DMS114 treated with DMSO at 0.1 percent for 48 hours (cell line): ENCODE data around the gene BLOC1S1.

Source experiments
- DNase-seq: peaks from one replicate; lab custom pipeline; 2025; ENCODE audit not compliant: unreplicated experiment; lab: John Stamatoyannopoulos, UW

Gene BLOC1S1

DNA sequence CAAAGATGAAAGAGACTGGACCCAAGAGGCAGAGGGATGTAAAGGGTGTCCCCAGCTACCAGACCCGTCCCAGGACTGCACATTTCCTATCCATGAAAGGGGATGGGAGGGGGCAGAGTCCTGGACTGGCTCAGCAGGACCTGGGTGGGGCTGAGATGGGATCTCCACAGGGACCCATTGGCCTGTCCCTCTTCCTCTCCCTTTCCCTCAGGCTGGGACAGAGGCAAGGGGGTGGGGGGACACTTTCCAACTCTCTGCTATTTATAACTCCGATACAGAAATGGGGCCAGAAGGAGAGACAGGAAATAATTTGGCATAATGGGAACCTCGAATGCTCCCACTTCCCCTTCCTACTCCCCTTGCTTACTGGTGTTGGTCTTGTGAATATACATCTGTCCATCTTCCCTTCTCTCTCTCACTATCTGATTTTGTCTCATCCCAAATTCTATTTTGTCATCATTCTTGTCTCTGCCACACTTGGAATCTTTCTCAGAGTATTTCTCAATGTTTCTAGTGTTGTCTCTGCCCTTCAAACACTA, 7.1 kb upstream of the BLOC1S1 start:
- no peak for DNase-seq

DNA sequence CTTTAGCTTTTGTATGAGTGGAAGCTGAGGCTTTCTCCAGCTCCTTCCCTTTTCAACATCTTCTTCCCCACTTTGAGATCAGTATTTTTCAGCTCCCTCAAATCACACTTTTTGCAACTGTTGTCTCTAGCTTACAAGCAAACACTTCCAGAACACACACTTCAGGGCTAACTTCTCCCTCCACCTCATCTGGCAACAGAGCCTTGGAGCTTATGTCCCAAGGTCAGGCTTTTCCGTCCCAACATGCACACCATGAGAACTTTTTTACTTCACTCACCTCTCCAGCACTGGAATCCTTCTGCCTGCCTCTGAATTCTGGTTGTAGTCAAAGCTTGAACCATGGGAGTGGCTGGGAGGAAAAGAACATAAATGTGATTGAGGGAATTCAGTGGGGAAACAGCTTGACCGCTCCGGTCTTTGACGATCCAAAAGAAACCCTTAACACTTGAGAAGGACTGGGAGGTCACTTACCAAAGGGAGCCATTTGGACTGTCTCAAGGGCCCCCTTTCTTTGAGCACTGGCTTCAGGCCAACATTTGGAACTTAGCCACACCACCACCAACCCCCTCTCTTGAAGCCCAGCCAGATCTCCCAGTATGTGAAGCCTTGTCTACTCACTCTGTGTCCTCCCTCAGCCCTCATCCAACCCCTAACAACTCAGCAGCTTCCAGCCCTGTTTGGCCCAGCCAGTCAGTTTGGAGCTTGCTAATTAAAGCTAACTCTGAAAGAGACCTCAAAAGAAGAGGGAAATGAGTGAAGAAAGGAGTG, 3.9 kb upstream of the BLOC1S1 start:
- no peak for DNase-seq

DNA sequence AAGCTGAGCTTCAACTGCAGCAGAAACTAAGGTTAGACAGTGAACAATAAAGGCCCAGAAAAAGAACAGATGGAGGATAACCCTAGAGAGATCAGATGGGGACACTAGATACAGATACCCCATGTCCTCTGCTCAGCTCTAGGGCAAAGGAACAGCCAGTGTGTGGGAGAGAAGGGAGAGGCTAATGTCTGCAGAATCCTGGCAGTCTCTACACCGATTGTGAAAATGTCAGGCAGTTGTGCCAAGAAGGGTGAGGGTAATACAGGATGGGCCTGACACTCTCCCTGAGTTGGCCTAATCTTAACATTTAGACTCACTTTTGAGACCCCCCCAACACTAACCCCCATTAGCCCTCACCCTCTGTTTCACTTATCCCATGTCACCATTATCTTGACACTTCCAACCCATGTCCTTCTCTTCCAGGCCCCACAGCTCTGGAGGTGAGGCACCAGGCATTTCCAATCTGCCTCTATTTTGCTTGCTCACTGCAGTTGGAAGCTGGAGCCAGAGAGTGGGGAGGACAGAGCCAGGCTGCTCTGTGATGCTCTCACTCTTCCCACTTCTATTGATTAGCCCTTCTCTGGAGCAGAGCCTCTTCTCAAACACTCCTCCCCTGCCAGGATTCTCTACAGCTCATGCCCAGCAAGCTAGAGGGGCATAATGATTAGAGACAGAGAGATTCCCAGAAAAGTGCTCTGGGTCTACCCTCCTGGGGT, 3.0 kb upstream of the BLOC1S1 start:
- DNase-seq: no peak

DNA sequence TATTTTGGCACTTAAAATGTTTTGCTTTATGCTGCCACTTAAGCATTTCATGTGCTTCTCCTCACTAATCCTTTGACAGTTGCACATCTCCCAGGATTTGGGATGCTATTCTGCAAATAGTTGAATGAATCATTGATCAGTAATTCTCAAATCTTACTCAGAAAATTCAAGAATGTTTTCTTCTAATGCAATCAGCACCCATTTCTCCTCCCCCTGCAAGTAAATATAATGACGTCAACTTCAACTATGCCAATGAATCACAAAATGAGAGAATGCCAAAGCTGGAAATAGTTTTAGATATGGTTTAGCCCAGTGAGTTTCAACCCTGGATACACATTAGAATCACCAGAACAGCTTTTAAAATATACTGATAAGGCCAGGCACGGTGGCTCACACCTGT, 2.1 kb upstream of the BLOC1S1 start:
- DNase-seq: no peak

DNA sequence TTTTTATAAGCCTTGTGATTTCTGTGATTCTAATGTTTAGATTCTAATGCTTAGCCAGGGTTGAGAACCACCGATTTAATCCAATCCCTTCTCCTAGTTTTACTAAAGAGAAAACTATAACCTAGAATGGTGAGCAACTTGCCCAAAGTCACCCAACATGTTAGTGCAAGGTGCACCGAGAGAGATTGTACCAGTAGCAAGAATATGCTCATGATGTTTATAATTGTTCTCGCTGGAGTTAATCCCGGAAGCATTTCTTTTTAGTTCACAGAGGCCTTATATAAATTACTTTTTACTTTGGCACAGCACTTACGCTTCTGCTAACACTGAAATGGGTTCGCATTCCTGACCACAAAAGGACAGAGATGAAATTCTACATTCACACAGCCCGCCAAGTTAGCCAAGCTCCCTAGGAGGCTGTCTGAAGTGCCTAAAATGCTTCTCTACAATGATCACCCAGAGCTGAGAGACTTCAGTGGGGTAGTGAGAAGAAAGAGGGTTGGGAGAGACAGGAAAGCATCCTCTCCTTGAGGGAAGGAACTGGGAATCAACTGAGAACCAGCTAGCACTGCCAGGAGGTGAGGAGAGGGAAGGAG, 579 bp upstream of the BLOC1S1 start:
- DNase-seq: no peak

DNA sequence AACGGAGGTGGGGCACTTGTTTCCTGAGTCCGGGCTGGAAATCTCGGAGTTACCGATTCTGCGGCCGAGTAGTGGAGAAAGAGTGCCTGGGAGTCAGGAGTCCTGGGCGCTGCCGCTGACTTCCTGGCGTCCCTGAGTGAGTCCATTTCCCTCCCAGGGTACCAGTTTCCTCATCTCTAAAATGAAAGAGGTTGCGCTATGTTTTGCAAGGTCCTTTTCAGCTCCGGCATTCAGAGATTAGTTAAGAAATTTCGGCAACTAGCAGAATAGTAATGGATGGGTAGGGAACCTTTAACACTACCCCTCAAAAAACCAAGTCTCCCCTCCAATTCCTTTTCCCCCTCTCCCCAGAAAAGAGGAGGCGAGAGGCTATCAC, 724 bp downstream of the BLOC1S1 start:
- DNase-seq: no peak

DNA sequence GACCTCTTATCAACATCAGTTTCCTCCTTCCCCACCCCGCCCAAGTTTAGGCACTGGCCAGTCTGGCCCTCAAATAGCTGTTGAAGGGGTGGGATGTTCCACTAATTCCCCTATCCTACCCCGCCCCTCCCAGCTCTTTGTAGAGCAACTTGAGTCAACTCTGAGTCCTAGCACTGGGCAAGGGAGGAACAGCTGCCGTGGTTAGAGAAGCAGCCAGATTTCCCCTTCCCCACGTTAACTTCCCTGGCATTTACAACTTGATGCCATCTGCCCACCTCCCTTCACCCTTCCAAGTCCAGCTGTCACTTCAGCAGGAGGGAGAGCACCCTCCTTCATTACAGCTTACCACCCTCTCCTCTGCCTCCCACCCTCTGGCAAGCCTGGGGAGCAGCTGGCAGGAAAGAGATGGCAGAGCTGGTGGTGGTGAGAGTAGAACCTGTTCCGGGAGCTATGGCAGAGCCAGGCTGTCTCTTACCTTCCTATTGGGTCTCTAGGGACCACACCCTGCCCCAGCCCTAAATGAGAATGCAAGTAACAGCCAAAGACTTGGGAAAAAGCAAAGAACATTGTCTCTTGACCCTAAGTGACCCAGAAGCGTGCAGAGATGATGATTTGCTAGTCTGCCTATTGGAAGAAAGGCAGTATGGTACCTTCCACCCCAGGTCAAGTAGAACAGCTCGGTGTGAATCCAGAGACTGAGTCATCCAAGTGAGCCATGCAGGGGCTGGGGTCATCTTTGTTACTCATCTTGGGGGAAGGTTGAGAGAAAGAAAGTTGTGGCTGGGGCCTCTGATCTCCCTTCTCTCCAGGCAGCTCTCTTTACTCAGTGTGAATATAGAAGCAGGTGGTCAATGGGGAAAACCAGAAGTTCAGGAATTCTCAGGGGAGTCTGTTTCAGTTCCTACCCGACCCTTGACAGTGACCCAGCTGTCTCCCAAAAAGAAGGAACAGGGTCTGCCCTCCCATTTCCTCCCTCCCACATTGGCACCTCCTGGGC, 1.5 kb downstream of the BLOC1S1 start:
- DNase-seq: no peak

DNA sequence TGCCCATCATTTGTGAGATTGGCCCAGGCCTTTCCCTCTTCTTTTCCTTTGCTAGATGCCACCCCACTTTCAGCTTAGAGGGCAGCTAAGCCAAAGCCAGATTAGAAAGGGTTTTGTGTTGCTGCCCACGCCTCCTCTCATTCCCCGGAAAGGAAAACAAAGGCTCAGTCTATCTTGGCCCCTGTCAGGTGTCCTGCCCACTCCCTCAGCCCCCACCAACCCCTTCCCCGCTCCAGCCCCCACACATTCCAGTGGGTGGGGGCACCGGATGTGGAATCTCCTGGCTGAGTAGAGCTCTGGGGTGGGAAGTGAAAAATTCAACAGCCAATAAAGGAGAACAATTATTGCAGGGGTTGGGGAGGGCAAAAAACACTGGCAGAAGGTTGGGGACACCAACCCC, 2.2 kb downstream of the BLOC1S1 start:
- DNase-seq: no peak

DNA sequence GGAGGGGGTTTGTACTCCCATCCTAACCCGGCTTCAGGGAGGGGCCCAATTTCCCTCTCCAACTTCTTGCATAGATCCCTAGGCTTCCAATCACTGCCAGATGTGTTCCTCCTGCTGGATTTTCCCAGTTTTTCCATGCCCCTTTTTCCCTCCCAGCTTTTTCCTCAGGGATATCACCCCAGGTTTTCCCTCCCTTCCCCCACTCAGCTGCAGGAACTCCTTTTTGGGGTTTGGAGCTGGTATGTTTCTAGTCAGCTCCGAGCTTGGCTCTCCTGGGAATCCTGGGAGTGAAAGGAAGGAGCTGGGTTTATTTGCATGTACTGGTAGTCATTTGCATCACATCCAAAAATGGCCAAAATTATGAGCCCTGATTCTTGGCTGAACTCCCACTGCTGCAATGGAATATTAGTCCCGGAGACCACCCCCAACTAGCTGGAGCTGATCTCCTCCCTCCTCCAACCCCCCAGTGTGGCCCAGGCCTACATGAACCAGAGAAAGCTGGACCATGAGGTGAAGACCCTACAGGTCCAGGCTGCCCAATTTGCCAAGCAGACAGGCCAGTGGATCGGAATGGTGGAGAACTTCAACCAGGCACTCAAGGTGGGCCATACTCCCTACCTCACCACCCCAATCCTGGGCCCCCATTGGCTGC, 2.9 kb downstream of the BLOC1S1 start:
- no peak for DNase-seq

DNA sequence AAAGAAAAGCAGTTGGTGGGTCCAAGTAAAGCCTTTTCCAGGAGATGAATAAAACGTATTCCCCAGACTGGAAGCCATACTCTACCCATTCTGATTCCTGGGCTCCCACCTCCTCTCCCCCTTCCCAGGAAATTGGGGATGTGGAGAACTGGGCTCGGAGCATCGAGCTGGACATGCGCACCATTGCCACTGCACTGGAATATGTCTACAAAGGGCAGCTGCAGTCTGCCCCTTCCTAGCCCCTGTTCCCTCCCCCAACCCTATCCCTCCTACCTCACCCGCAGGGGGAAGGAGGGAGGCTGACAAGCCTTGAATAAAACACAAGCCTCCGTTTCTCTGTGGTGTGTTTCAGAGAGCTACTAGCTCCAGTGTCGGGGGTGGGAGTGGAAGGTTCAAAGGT, 3.5 kb downstream of the BLOC1S1 start:
- no peak for DNase-seq

DNA sequence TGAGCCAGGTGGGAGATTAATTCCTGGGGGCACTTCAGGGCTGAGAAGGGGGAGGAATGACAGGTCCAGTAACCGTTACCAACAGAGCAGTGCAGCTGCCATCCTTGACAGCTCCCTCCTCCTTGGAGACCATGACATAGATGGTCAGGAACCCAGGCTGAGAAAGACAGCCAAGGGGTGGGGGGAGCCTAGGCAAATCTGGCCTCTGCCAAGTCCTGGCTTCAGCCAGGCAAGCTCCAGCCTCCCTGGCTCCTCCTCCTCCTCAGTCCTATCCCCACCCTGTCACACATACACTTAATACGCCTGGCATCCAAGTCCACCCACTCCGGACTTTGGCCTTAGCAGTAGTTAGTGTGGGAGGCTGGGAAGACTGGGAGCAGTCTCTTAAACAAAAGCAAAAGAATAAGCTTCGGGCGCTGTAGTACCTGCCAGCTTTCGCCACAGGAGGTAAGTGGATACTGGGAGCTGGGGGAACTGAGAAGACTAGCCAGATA, 4.3 kb downstream of the BLOC1S1 start, which contains the start of gene RDH5:
TSS of gene RDH5 (plus strand) at position 323 of the 494 bp plus-strand sequence. CDS start 792 bp downstream, outside the sequence.
- DNase-seq: no peak

DNA sequence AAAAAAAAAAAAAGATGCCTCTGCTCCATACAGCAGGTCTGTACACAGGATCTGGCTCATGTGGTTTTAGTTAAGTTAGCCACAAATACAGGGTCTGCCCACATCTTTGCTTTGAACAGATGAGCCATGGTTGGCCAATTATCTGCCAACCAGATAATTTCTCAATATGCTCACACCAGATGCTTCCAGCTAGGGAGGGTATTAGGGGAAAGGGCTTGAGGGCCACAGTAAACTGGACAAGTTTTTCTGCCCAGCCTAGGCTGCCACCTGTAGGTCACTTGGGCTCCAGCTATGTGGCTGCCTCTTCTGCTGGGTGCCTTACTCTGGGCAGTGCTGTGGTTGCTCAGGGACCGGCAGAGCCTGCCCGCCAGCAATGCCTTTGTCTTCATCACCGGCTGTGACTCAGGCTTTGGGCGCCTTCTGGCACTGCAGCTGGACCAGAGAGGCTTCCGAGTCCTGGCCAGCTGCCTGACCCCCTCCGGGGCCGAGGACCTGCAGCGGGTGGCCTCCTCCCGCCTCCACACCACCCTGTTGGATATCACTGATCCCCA, 5.1 kb downstream of the BLOC1S1 start:
- DNase-seq: peak; percentile 15

DNA sequence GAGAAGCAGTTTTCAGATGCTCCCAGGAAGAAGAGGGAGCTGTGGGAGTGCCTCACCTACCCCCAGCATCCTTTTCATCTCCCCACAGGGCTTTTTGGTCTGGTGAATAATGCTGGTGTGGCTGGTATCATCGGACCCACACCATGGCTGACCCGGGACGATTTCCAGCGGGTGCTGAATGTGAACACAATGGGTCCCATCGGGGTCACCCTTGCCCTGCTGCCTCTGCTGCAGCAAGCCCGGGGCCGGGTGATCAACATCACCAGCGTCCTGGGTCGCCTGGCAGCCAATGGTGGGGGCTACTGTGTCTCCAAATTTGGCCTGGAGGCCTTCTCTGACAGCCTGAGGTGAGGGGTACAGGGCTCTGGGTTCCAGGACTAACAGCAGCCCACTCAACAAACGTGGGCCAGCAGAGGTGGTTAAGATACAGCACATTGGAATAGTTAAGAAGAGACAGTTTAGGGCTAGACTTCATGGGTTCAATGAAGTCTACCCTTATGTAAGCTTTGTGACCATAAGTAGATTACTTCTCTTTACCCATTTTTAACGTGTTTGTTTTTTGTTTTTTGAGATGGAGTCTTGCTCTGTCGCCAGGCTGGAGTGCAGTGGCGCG, 5.9 kb downstream of the BLOC1S1 start:
- DNase-seq: no peak

DNA sequence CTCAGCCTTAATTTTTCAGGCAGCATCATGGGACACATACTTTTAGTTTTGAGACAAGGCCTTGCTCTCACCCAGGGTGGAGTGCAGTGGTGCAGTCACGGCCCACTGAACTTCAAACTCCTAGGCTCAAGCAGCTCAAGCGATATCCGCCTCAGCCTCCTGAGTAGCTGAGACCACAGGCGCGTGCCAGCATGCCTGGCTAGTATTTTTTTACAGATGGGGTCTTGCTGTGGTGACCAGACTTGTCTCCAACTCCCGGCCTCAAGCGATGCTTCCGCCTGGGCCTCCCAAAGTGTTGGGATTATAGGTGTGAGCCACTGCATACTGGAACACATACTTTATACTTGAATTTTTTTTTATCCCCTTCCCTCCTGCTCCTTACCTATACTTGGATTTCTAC, 7.1 kb downstream of the BLOC1S1 start:
- no peak for DNase-seq

DNA sequence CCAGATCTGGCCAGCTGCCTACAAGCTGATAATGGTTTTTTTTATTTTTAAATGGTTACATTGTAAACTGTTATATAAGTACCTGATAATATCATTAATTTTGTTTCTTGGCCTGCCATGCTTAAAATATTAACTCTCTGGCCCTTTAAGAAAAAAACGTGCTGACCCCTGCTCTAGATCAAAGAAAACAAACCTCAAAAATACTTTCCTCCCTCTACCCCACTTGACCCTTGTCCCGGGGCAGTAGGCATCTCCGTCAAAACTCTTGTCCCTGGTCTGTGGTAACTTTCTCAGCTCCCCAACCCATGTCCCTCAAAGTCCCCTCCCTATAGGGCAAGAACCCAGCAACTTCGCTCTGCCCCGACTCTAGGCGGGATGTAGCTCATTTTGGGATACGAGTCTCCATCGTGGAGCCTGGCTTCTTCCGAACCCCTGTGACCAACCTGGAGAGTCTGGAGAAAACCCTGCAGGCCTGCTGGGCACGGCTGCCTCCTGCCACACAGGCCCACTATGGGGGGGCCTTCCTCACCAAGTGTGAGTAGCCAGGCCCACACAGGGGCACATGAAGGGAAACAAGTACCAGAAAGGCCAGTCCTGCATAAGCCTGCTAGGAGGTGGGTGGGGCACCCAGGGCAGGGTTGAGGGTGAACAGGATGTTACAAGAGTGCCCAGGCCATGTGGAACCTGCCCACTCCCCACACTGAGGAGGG, 7.8 kb downstream of the BLOC1S1 start:
- DNase-seq: no peak

DNA sequence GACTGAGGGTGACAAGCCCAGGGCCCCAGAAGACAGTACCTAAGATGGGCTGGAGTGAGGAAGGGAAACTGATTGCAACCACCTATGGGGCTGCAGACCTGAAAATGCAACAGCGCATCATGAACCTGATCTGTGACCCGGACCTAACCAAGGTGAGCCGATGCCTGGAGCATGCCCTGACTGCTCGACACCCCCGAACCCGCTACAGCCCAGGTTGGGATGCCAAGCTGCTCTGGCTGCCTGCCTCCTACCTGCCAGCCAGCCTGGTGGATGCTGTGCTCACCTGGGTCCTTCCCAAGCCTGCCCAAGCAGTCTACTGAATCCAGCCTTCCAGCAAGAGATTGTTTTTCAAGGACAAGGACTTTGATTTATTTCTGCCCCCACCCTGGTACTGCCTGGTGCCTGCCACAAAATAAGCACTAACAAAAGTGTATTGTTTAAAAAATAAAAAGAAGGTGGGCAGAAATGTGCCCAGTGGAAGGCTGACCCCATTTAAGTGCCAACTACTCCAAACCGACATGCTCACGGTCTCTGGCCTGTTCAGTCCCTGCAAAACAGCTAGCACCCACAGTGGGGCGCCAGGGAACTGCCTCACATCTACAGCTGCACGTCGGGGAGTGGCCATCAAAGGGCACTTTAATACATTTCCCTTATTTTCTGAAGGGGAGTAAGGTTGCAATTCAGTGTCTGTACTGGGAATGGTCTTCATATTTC, 8.5 kb downstream of the BLOC1S1 start:
- peak; percentile 43 for DNase-seq

DNA sequence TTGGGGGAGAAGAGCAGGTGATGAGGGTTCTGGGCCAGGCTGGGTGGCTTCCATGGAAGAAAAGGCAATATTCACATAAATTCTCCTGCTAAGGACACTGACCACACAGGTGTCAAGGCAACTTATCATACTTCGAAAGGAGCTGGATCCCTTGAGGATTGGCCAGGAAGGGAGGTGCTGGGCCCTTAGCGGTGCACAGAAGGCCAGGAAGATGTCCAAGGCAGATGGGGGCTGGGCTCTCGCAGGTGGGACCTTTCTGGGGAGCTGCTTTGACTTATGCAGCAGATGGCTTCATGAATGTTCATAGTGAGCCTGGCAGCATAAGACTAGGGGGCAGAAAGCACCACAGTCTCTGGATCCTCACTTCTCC, 9.1 kb downstream of the BLOC1S1 start:
- DNase-seq: no peak

DNA sequence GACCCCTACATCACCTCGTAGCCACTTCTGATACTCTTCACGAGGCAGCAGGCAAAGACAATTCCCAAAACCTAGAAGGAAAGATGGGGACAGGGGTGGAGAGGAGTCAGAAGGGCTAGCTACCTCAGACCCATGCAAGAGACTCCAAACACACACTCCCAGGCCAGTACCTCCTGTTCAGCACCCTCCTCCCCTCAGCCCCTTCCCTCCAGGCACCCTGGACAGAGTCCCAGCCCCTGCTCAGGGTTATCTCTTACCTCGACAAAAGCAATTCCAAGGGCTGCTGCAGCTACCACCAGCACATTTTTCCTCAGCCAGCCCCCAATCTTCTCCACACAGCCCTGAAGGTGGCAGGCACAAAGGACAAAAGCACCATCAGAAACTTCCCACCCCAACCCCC, 9.7 kb downstream of the BLOC1S1 start:
- DNase-seq: no peak
